Suprapubic skin (tissue), 3 donors: ENCODE results near the gene MICALL2.

Experiments
- EP300 ChIP-seq: sonication (generic); formaldehyde crosslinking; IDR thresholded peaks from one replicate; pipeline ENCODE4 v1.6.1; 2017; ENCODE audit warnings: antibody characterized with exemption
- POLR2A ChIP-seq, 2 donors: fragments of 450-650 bp; IDR thresholded peaks; one replicate each; pipeline ENCODE4 v1.6.1; 2017; ENCODE audit warnings: antibody characterized with exemption in 2 of 2, mild to moderate bottlenecking in 2 of 2, moderate library complexity in 2 of 2
- TF ChIP-seq, protein P1 (sequence below), 2 donors: fragments of 200-600 bp in 1 of 2; fragments of 450-650 bp in 1 of 2; sonication (generic) in 1 of 2; IDR thresholded peaks; one replicate each; pipeline ENCODE4 v1.5.1; 2016 to 2019; ENCODE audit warnings: antibody characterized with exemption in 2 of 2, mild to moderate bottlenecking in 1 of 2, moderate library complexity in 1 of 2

DNA sequence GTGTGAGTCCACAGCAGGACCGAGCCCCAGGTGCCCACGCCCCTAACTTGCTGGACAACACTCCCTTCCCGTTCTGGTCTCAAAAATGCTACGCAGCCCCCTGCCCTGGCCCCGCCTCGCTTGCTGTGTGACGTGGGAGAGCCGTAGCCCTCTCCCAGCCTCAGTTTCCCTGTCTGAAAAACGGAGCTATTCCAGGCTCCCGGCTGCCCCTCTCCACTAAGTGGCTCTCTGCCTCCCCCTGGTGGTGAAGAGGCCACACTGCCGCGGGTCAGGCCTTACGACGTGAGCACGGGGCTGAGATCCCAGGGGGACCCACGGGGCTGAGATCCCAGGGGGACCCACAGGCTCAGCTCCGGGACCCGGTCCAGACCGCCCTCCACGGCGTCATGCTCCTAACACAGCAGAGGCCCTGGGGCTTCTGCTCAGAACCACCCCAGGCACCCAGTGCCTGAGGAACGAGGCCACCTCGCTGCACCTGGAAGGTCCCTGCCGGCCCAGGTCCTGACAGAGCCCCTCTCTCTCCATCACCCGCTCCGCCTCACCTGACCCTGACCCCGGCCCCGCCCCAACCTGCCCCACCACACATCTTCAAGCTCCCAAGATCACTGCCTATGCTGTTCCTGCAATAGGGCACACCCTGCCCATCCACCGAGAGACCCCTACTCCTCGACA, 26.7 kb downstream of the MICALL2 start:
- TF ChIP-seq, protein P1, sequence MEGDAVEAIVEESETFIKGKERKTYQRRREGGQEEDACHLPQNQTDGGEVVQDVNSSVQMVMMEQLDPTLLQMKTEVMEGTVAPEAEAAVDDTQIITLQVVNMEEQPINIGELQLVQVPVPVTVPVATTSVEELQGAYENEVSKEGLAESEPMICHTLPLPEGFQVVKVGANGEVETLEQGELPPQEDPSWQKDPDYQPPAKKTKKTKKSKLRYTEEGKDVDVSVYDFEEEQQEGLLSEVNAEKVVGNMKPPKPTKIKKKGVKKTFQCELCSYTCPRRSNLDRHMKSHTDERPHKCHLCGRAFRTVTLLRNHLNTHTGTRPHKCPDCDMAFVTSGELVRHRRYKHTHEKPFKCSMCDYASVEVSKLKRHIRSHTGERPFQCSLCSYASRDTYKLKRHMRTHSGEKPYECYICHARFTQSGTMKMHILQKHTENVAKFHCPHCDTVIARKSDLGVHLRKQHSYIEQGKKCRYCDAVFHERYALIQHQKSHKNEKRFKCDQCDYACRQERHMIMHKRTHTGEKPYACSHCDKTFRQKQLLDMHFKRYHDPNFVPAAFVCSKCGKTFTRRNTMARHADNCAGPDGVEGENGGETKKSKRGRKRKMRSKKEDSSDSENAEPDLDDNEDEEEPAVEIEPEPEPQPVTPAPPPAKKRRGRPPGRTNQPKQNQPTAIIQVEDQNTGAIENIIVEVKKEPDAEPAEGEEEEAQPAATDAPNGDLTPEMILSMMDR (IDR thresholded peaks at IDR 0.05), result peak; percentile 84 to 96
- TF ChIP-seq POLR2A (IDR thresholded peaks at IDR 0.05) (no peak), EP300 (no peak)
